GM21381 (cell line): ENCODE measurements around the gene MXD3.
"Not testable (repeated sequence)": the region's sequence is repeated elsewhere in the genome, so short reads cannot be mapped to it uniquely, and the experiment has no call there.

Source experiments
- ATAC-seq: cut with Tn5 transposase; IDR thresholded peaks from one replicate; pipeline ENCODE4 v1.9.1; 2021; ENCODE audit warnings: mild to moderate bottlenecking, moderate library complexity; ENCODE audit not compliant: unreplicated experiment

Gene MXD3

GRCh38 chr5:177306103-177306640 is 5.5 kb downstream of the MXD3 start:
- not testable (repeated sequence) for ATAC-seq

DNA sequence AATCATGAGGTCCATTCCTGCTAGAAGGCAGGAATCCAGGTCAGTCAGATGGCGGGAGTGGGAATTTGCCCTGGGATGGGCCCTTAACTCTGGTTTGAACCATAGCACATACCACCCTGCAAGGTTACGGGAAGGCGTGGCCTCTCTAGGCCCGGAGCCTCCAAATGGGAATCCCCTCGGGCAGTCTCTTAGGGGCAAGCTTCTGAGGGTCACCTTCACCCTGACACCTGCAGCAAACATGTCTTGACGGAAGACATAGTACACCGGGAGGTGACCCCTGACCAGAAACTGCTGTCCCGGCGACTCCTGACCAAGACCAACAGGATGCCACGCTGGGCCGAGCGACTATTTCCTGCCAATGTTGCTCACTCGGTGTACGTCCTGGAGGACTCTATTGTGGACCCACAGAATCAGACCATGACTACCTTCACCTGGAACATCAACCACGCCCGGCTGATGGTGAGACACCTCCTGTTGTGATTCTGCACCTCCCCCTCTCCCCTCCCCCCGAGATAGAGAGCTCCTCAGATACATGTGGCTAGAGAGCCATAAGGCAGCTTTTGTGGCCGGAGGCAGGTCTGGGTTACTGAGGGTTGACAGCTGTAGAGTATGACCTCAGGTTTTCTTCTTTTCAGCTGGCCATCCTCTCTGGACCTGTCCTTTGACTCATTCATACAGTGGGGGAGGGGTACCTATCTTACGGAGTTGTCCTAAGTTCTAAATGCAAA is 7.1 kb downstream of the MXD3 start:
- no peak for ATAC-seq

DNA sequence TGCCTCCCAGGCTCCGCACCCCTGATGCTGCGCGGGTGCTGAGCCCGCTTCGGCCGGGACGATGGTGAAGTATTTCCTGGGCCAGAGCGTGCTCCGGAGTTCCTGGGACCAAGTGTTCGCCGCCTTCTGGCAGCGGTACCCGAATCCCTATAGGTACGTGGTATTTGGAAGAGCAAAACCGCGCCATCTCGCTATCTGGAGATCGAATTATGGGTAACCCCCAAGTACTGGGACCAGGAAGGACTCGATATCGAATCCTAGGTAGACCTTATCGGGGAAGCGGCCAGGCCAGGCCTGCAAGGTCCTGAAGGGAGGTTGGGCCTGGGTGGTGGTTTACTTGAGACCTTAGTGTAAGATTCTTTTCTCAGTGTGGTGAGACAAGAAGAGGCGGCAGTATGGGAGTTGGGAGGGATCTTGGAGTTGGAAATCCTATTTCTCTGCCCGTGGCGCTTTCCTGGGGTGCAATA is 7.7 kb downstream of the MXD3 start:
- ATAC-seq: peak; percentile 13

GRCh38 chr5:177303121-177303924 is 8.4 kb downstream of the MXD3 start, which contains the start of the genes PRELID1 and RAB24:
PRELID1 (plus strand) TSS chr5:177303799; CDS start chr5:177303986, 187 bp downstream.
RAB24 (minus strand) TSS chr5:177303719; CDS start chr5:177303288, 431 bp downstream.
- peak; percentile 59 for ATAC-seq

GRCh38 chr5:177302354-177303110 is 9.2 kb downstream of the MXD3 start:
- no peak for ATAC-seq

GRCh38 chr5:177301503-177302165 is 10.1 kb downstream of the MXD3 start:
- ATAC-seq: no peak

GRCh38 chr5:177300951-177301350 is 10.7 kb downstream of the MXD3 start:
- ATAC-seq: no peak

GRCh38 chr5:177300236-177300880 is 11.3 kb downstream of the MXD3 start:
- peak; percentile 35 for ATAC-seq

- no peak for ATAC-seq
These were observed 12.0 kb downstream of the MXD3 start for GRCh38 chr5:177299697-177300096.

DNA sequence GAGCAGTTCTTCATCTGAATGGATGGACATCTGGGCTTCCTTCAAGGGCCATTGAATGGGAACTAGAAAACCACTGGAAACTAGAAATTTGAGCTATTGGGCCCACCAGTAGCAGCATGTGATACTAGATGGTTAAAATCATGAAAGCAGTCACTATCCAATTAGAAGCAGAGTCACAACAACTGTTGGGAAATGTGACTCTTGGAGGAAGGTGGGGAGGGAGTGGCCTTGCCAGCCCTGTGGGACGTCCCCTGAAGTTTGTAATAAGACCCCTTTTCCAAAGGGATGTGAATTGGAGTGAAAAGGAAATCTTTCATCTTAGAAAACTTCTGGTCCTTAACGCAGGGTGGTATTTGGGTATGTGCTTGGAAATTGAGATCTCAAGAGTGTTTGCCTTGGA is 13.8 kb downstream of the MXD3 start:
- no peak for ATAC-seq

GRCh38 chr5:177296581-177296980 is 15.1 kb downstream of the MXD3 start:
- no peak for ATAC-seq

- no peak for ATAC-seq
These were observed 15.8 kb downstream of the MXD3 start for GRCh38 chr5:177295924-177296323.

DNA sequence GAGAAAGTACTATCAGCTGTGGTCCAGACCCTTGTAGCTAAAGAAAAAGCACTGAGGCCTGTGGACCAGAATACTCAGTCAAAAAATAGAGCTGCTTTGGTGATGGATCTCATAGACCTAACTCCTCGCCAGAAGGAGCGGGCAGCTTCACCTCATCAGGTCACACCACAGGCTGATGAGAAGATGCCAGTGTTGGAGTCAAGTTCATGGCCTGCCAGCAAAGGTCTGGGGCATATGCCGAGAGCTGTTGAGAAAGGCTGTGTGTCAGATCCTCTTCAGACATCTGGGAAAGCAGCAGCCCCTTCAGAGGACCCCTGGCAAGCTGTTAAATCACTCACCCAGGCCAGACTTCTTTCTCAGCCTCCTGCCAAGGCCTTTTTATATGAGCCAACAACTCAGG is 17.1 kb downstream of the MXD3 start:
- ATAC-seq: no peak

DNA sequence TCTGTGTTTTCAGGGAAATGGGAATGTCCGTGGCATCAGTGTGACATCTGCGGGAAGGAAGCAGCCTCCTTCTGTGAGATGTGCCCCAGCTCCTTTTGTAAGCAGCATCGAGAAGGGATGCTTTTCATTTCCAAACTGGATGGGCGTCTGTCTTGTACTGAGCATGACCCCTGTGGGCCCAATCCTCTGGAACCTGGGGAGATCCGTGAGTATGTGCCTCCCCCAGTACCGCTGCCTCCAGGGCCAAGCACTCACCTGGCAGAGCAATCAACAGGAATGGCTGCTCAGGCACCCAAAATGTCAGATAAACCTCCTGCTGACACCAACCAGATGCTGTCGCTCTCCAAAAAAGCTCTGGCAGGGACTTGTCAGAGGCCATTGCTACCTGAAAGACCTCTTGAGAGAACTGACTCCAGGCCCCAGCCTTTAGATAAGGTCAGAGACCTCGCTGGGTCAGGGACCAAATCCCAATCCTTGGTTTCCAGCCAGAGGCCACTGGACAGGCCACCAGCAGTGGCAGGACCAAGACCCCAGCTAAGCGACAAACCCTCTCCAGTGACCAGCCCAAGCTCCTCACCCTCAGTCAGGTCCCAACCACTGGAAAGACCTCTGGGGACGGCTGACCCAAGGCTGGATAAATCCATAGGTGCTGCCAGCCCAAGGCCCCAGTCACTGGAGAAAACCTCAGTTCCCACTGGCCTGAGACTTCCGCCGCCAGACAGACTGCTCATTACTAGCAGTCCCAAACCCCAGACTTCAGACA is 17.7 kb downstream of the MXD3 start:
- ATAC-seq: no peak

GRCh38 chr5:177291735-177292134 is 20.0 kb downstream of the MXD3 start:
- ATAC-seq: no peak

- ATAC-seq: no peak
These were observed 20.7 kb downstream of the MXD3 start for GRCh38 chr5:177290816-177291596.

GRCh38 chr5:177288191-177288590 is 23.5 kb downstream of the MXD3 start:
- no peak for ATAC-seq

- ATAC-seq: no peak
These were observed 34.8 kb downstream of the MXD3 start for GRCh38 chr5:177276886-177277285.
